ENCODE measurements around the gene BCAS3.

GRCh38 chr17:61402978-61403800 is 725.5 kb downstream of the BCAS3 start:
- no peak for TF ChIP-seq EZH2phosphoT487 (IDR thresholded peaks at IDR 0.05; ENCODE audit: insufficient read depth, low read depth)
- no peak for TF ChIP-seq EZH2 (IDR thresholded peaks at IDR 0.05; ENCODE audit: insufficient read depth, poor library complexity, severe bottlenecking)
